Measurements from ENCODE around the gene NNMT.
A peak's percentile ranks its signal among the peaks of the same experiment; 100 is the strongest.

The NNMT gene

GRCh38 chr11:114358716-114359115, 62.5 kb downstream of the NNMT start:
- H3K79me2 ChIP-seq, result no peaks in the 10 kb centered on the region
- no peak overlapping the region for H3K9ac ChIP-seq
- H3K9me3 ChIP-seq (ENCODE audit: control insufficient read depth, low read length), result no peaks in the 10 kb centered on the region
- H3K27ac ChIP-seq, result no peak overlapping the region
- peak overlapping the region; percentile 50 for H2AFZ ChIP-seq
- no peaks in the 10 kb centered on the region for H3K36me3 ChIP-seq (ENCODE audit: control insufficient read depth, insufficient read depth, low read length)
- TF ChIP-seq CTCF (IDR thresholded peaks at IDR 0.05), result no peak
- H3K4me3 ChIP-seq (ENCODE audit: low read depth, low read length), result no peak overlapping the region
- H3K27me3 ChIP-seq (ENCODE audit: control insufficient read depth, insufficient read depth, low read length), result no peaks in the 10 kb centered on the region
- H3K4me1 ChIP-seq, result no peaks in the 10 kb centered on the region
- no peak overlapping the region for H3K4me2 ChIP-seq (ENCODE audit: low read length)

- TF ChIP-seq CTCF (IDR thresholded peaks at IDR 0.05), result no peak
- Histone ChIP-seq H3K4me2 (ENCODE audit: low read length) (no peak overlapping the region), H2AFZ (no peak overlapping the region), H3K79me2 (no peaks in the 10 kb centered on the region), H3K4me1 (no peaks in the 10 kb centered on the region), H3K9me3 (ENCODE audit: control insufficient read depth, low read length) (no peaks in the 10 kb centered on the region), H3K36me3 (ENCODE audit: control insufficient read depth, insufficient read depth, low read length) (no peaks in the 10 kb centered on the region), H3K27me3 (ENCODE audit: control insufficient read depth, insufficient read depth, low read length) (no peaks in the 10 kb centered on the region), H3K9ac (no peak overlapping the region), H3K4me3 (ENCODE audit: low read depth, low read length) (no peak overlapping the region), H3K27ac (no peak overlapping the region)
These were observed 63.1 kb downstream of the NNMT start for GRCh38 chr11:114359342-114359741.

GRCh38 chr11:114362326-114362725, 66.1 kb downstream of the NNMT start:
- Histone ChIP-seq H3K27ac (no peak overlapping the region), H3K4me2 (ENCODE audit: low read length) (no peak overlapping the region), H3K79me2 (no peaks in the 10 kb centered on the region), H2AFZ (no peak overlapping the region), H3K4me1 (no peaks in the 10 kb centered on the region), H3K27me3 (ENCODE audit: control insufficient read depth, insufficient read depth, low read length) (no peaks in the 10 kb centered on the region), H3K4me3 (ENCODE audit: low read depth, low read length) (no peak overlapping the region), H3K36me3 (ENCODE audit: control insufficient read depth, insufficient read depth, low read length) (no peaks in the 10 kb centered on the region), H3K9me3 (ENCODE audit: control insufficient read depth, low read length) (no peaks in the 10 kb centered on the region), H3K9ac (no peak overlapping the region)
- TF ChIP-seq CTCF (IDR thresholded peaks at IDR 0.05), result no peak

- no peaks in the 10 kb centered on the region for H3K27me3 ChIP-seq (ENCODE audit: control insufficient read depth, insufficient read depth, low read length)
- H3K79me2 ChIP-seq, result no peaks in the 10 kb centered on the region
- no peaks in the 10 kb centered on the region for H3K9me3 ChIP-seq (ENCODE audit: control insufficient read depth, low read length)
- no peak overlapping the region for H3K9ac ChIP-seq
- H3K4me2 ChIP-seq (ENCODE audit: low read length), result no peak overlapping the region
- no peaks in the 10 kb centered on the region for H3K4me1 ChIP-seq
- no peak for TF ChIP-seq CTCF (IDR thresholded peaks at IDR 0.05)
- no peaks in the 10 kb centered on the region for H3K36me3 ChIP-seq (ENCODE audit: control insufficient read depth, insufficient read depth, low read length)
- no peak overlapping the region for H2AFZ ChIP-seq
- no peak overlapping the region for H3K4me3 ChIP-seq (ENCODE audit: low read depth, low read length)
- no peak overlapping the region for H3K27ac ChIP-seq
These were observed 66.8 kb downstream of the NNMT start for GRCh38 chr11:114362958-114363357.
